NCI-H345 treated with DMSO at 0.1 percent for 48 hours (cell line): ENCODE data around the gene PRR5.
"Not testable (repeated sequence)": the region's sequence is repeated elsewhere in the genome, so short reads cannot be mapped to it uniquely, and the experiment has no call there.

Experiments
- DNase-seq: peaks from one replicate; lab custom pipeline; 2025; ENCODE audit not compliant: unreplicated experiment; lab: John Stamatoyannopoulos, UW

PRR5 gene

GRCh38 chr22:44701824-44702478, at the start of gene PRR5:
Gene PRR5, plus strand, starts transcription at chr22:44702204. Its CDS starts 271 bp downstream, at chr22:44702475.
- DNase-seq, result no peak

DNA sequence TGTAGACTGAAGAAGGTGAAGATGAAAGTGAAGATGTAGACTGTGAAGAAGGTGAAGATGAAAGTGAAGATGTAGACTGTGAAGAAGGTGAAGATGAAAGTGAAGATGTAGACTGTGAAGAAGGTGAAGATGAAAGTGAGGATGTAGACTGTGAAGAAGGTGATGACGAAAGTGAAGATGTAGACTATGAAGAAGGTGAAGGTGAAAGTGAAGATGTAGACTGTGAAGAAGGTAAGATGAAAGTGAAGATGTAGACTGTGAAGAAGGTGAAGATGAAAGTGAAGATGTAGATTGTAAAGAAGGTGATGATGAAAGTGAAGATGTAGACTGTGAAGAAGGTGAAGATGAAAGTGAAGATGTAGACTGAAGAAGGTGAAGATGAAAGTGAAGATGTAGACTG, 49.1 kb upstream of the PRR5 start:
- not testable (repeated sequence) for DNase-seq

DNA sequence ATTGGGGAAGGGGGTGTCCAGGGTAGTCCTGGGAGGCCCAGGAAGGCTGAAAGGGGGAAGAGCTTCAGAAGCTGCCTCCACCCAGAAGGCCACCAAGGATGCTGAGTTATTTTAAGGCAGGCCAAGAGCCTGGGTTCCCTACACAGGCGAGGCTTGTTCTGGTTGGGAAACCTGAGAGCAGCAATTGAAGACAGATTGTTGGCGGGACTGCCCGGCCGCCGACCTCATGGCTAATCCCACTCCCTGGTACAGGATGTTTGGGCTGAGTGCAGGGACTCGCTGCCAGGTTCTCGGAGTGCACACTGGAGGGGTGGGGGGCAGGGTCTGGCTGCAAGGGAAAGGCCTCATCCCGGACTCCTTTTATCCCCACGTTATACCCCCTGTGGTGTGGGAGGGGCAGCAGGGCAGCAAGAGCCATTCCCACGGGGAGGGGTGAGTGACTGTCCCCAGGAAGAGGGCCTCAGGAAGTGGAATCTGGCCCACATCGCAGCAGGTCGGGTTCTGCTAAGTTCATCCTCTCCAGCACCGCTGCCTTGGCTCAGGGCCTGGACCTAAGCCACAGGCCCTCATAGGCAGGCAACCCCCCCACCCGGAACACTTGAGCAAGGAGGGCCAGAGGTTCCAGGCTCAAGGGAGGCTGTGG, 43.6 kb upstream of the PRR5 start:
- DNase-seq, result no peak

GRCh38 chr22:44659140-44659539, 42.9 kb upstream of the PRR5 start:
- DNase-seq, result no peak

DNA sequence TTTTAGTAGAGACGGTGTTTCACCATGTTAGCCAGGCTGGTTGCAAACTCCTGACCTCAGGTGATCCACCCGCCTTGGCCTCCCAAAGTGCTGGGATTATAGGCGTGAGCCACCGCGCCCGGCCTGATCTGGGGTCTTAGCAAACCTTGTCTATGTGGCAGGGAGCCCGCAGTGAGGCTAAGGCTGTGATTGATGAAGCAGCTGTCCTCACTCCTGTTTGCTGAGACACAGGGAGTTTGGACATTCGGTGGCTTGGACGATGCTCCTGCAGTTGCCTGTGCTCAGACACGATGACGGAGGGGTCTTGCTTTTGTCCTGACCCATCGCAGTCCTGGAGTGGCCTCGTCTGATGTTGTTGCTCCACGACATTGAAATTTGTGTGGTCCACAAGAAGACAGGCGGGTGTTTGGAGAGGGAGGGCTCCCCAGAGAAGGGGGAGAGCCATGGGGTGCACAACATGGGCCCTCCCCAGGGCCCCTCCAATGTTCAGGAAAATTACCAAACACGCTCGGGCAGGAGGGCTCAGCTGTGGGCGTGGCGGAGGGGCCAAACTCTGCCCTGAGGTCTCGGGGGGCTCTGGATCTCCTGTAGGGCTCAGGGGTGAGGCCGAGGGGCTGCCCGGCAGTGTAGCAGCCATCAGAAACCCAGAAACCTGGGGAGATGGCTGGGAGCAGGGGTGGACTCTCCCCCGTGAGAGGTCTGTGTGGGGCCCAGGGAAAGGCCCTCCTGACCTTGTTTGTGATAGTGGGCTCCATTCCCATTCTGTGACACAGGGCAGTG, 41.8 kb upstream of the PRR5 start:
- no peak for DNase-seq

GRCh38 chr22:44661070-44661469, 40.9 kb upstream of the PRR5 start:
- no peak for DNase-seq

DNA sequence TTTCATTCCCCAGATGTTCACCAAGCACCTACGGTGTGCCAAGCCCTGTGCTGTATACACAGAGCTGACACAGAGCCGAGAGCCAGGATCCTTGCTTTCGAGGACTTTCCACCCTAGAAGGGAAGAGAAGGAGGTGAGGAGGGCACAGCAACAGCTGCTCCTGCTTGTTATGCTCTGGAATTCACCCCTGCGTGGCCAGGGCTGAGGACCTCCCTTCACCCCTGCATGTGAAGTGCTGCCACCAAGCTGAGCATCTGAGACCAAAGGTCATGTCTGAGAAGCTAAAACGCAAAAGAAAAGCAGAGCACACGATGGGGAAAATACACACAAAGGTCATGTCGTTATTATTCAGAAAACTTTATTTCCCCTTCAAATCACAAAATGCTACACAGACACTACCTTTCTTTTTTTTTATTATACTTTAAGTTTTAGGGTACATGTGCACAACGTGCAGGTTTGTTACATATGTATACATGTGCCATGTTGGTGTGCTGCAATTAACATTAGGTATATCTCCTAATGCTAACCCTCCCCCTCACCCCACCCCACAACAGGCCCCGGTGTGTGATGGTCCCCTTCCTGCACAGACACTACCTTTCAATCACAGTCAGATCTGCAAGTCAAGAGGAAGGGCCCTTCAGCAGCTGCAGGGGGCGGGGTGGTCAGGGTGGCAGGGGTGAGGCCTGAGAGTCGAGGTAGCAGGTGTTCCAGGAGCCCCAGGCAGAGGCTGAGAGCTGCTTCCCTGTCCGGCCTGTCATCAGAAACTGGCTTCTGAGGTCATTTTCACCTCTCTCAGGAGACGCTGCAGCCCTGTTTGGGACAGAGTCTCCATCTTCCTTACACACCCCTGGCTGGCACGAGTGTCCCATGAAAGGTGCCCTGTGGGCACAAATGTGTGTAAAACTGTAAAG, 40.1 kb upstream of the PRR5 start:
- DNase-seq, result no peak

GRCh38 chr22:44663256-44663999, 38.6 kb upstream of the PRR5 start:
- DNase-seq, result no peak

GRCh38 chr22:44664149-44664548, 37.9 kb upstream of the PRR5 start:
- DNase-seq, result no peak

GRCh38 chr22:44665115-44665514, 36.9 kb upstream of the PRR5 start:
- DNase-seq, result no peak

DNA sequence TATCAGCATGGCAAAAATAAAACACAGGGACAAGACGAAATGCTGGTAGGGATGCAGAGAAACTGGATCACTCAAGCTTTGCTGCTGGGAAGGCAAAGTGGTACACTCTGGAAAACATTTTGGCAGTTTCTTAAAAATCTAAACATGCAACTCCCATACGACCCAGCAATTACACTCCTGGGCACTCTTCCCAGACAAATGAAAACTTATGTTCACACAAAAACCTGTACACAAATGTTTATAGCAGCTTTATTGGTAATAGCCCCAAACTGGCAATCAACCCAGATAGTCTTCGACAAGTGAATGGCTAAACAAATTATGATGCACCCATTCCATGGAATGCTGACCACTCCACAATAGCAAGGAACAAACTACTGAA, 35.8 kb upstream of the PRR5 start:
- DNase-seq, result no peak

DNA sequence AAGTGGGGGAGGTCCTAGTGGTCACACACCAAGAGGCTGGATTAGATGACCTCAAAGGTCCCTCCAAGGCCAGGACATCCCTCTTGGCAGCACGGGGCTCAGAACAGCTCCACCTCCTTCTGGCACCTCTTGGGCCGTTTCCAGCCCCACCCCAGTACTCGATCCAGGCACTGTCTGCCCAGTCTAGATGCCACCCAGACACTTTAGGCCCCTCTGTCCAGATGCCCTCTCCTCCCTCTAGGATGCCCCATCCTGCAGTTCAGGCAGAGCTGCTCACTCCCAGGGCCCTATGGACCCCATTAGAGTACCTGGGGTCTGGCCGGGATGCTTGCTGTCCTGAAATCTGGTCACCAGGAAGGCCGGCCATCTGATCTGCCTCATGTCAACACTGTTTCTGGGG, 34.7 kb upstream of the PRR5 start:
- no peak for DNase-seq

DNA sequence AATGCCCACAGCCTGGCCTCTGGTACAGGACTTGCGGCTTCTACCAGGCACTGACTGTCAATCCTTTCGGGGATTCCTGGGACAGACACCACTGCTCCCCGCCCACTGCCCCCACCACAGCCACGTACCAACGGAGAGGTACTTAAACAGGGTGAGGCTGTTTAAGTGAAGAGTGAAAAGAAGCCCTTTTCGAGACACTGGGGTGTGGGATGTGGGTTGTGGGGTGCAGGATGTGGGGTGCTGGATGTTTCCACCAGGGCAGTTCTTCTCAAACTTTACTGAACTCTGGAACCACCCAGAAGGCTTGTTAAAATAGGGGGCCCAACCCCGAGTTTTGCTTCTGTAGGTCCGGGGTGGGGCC, 34.2 kb upstream of the PRR5 start:
- DNase-seq, result no peak

- DNase-seq, result no peak
Observed at GRCh38 chr22:44668190-44668885, 33.7 kb upstream of the PRR5 start.

- no peak for DNase-seq
Observed at GRCh38 chr22:44668886-44669521, 33.0 kb upstream of the PRR5 start.

GRCh38 chr22:44669561-44669976, 32.4 kb upstream of the PRR5 start:
- no peak for DNase-seq

- DNase-seq, result no peak
Observed at GRCh38 chr22:44670220-44670988, 31.6 kb upstream of the PRR5 start.

DNA sequence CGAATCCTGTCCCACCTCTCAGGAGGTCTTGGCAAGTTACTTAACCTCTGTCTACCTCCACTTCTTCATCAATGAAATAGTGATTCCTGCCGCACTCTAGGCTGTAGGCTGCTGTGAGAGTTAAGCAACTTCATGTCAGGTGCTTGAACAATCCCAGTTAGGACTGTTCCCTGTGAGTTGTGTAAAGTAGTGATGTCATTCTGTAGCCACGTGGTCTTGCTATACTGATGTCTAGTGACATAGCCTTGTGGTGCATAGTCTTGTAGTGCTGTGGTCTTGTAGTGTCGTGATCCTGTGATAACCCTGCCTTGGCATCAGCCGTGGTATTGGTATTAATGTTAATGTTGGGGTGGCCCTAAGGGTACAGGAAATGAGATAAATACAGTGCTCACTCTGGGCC, 30.3 kb upstream of the PRR5 start:
- DNase-seq, result no peak

GRCh38 chr22:44672632-44673031, 29.4 kb upstream of the PRR5 start:
- DNase-seq, result no peak
